Thyroid gland (tissue), 4 donors: ENCODE measurements around the gene PPP3CA. TPM values are rescaled to one million over a fixed set of nuclear protein-coding genes. Genes with fewer than 3 reads are reported as not detected.

Experiments used
- DNase-seq, 2 donors: peaks; one replicate each; pipeline ENCODE4 v3.0.0-alpha.2; 2019
- H3K27ac ChIP-seq, 3 donors: fragments of 200-600 bp; sonication (generic); 1 replicate in 2 of 3; 2 replicates in 1 of 3; pipeline ENCODE4 v1.5.1; 2016 to 2019; ENCODE audit warnings: mild to moderate bottlenecking in 1 of 3, moderate library complexity in 1 of 3
- H3K27me3 ChIP-seq: fragments of 200-600 bp; sonication (generic); one replicate; pipeline ENCODE4 v1.5.1; 2019
- H3K36me3 ChIP-seq, 2 donors: fragments of 200-600 bp; sonication (generic); one replicate each; pipeline ENCODE4 v1.5.1; 2016 to 2019
- H3K4me1 ChIP-seq, 2 donors: fragments of 200-600 bp; sonication (generic); one replicate each; pipeline ENCODE4 v1.5.1; 2017 to 2019
- H3K4me3 ChIP-seq, 3 donors: fragments of 200-600 bp; sonication (generic); replicated peaks in 1 of 3; 1 replicate in 2 of 3; 2 replicates in 1 of 3; pipeline ENCODE4 v1.5.1; 2016; ENCODE audit warnings: mild to moderate bottlenecking in 1 of 3
- H3K9me3 ChIP-seq: fragments of 200-600 bp; sonication (generic); one replicate; pipeline ENCODE4 v1.5.1; 2017
- POLR2A ChIP-seq, 2 donors: fragments of 450-650 bp; IDR thresholded peaks; one replicate each; pipeline ENCODE4 v1.6.1; 2017; ENCODE audit warnings: antibody characterized with exemption in 2 of 2, mild to moderate bottlenecking in 2 of 2, moderate library complexity in 1 of 2
- WGBS, 2 donors: methylation state at CpG; one replicate each; pipeline ENCODE4 v1.1.5; 2017; 5-methylcytosine and 5-hydroxymethylcytosine counted together
- intact Hi-C: fragments of 100-400 bp; cut with DNase I; formaldehyde crosslinking; loops from one replicate; pipeline ENCODE4 v1.15.1; 2023
- total RNA-seq, 4 donors: library from RNA; depleted of rRNA; stranded (reverse); fragments of >200 nt; gene quantifications; one replicate each; pipeline ENCODE4 v1.2.3, GENCODE V29; 2016
- TF ChIP-seq, protein P1 (sequence below), 6 experiments: fragments of 200-600 bp in 3 of 6; fragments of 450-650 bp in 3 of 6; sonication (generic) in 3 of 6; IDR thresholded peaks; one replicate each; pipeline ENCODE4 v1.5.1; 2016 to 2019; ENCODE audit warnings: antibody characterized with exemption in 6 of 6, mild to moderate bottlenecking in 2 of 6, inconsistent platforms in 1 of 6, moderate library complexity in 1 of 6

The PPP3CA gene
- total RNA-seq, 4 donors from 2014 or later = 31.6 to 45.8 (median 34.4) TPM

GRCh38 chr4:101050837-101051205 is 296.5 kb downstream of the PPP3CA start:
- DNase-seq = no peak
- H3K36me3 ChIP-seq = no peaks in the 10 kb centered on the region
- H3K9me3 ChIP-seq = no peaks in the 10 kb centered on the region
- H3K4me3 ChIP-seq = no peak overlapping the region
- H3K27ac ChIP-seq = no peak overlapping the region
- WGBS, 2 donors = 91 to 94% methylated on average over 2 of the region's 2 CpGs
- H3K4me1 ChIP-seq = no peaks in the 10 kb centered on the region
- no peak for TF ChIP-seq POLR2A (IDR thresholded peaks at IDR 0.05)
- TF ChIP-seq, protein P1, sequence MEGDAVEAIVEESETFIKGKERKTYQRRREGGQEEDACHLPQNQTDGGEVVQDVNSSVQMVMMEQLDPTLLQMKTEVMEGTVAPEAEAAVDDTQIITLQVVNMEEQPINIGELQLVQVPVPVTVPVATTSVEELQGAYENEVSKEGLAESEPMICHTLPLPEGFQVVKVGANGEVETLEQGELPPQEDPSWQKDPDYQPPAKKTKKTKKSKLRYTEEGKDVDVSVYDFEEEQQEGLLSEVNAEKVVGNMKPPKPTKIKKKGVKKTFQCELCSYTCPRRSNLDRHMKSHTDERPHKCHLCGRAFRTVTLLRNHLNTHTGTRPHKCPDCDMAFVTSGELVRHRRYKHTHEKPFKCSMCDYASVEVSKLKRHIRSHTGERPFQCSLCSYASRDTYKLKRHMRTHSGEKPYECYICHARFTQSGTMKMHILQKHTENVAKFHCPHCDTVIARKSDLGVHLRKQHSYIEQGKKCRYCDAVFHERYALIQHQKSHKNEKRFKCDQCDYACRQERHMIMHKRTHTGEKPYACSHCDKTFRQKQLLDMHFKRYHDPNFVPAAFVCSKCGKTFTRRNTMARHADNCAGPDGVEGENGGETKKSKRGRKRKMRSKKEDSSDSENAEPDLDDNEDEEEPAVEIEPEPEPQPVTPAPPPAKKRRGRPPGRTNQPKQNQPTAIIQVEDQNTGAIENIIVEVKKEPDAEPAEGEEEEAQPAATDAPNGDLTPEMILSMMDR (IDR thresholded peaks at IDR 0.05) = no peak
- intact Hi-C loops = no loop called here
- H3K27me3 ChIP-seq = no peaks in the 10 kb centered on the region

DNA sequence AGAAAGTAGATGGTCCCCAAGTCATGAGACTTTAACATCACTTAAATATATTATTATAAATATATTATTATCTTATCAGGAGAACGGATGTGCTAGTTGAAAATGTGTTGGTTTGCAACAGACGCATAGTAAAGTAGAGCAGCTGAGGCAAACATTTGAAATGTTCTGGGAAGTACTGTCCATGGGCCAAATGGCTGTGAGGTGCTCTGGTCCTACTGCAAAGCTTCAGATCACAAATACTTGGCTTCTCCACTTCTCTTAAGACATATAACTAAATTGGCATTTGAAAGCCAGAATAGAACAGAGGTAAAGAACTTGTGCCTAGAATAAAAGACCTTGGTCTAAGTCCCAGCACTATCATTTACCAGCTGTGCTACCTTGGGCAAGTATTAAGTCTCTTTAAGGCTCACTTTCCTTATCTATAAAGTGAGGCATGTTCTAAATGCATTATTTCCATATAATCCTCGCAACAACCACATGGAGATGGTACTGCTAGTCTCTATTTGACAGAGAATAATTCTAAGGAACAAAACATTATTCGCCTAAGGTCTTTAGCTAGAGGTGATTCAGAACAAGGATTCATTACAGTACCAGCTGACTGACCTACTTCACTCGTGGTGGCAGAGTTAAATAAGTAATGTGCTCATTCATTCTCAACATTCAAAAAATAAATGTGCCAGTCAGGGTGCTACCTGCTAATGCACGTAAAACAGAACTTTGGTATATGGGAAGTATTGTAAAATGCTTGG is 297.1 kb downstream of the PPP3CA start:
- TF ChIP-seq POLR2A (IDR thresholded peaks at IDR 0.05) = no peak
- TF ChIP-seq, protein P1 (IDR thresholded peaks at IDR 0.05) = no peak
- Histone ChIP-seq H3K27ac (no peak overlapping the region), H3K36me3 (no peaks in the 10 kb centered on the region), H3K9me3 (no peaks in the 10 kb centered on the region), H3K27me3 (no peaks in the 10 kb centered on the region), H3K4me3 (no peak overlapping the region), H3K4me1 (no peaks in the 10 kb centered on the region)
- DNase-seq = no peak
- intact Hi-C loops = no loop called here
- WGBS, 2 donors = 94 to 95% methylated on average over 6 of the region's 6 CpGs

- 79 to 83% methylated on average over 5 of the region's 5 CpGs for WGBS, 2 donors
- Histone ChIP-seq H3K36me3 (no peaks in the 10 kb centered on the region), H3K4me1 (no peaks in the 10 kb centered on the region), H3K4me3 (no peak overlapping the region), H3K27me3 (no peaks in the 10 kb centered on the region), H3K9me3 (no peaks in the 10 kb centered on the region), H3K27ac (no peak overlapping the region)
- no peak for TF ChIP-seq POLR2A (IDR thresholded peaks at IDR 0.05)
- TF ChIP-seq, protein P1 (IDR thresholded peaks at IDR 0.05) = no peak
- DNase-seq = no peak
- intact Hi-C loops = no loop called here
These were observed 297.8 kb downstream of the PPP3CA start for GRCh38 chr4:101049549-101050001.

DNA sequence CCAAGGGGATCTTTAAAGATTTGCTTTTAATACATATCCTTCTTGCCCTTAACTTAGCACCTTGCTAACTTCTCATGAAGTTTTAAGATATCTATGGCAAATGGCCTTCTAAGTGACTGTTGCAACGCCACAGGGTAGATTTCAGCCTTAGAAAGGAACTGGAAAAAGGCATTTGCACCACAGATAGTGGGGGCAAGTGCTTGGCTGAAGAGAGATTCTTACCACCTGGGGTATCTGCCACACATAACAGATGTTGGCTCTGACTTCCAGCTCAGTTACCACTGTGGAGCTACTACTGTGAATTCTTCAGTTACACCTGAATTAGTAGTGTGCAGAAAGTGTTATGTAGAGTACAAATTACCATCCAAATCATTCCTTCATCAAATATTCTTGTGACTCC is 302.6 kb downstream of the PPP3CA start:
- DNase-seq = no peak
- TF ChIP-seq, protein P1 (IDR thresholded peaks at IDR 0.05) = no peak
- no peak for TF ChIP-seq POLR2A (IDR thresholded peaks at IDR 0.05)
- no peak overlapping the region for H3K4me3 ChIP-seq
- H3K4me1 ChIP-seq = no peaks in the 10 kb centered on the region
- 95 to 100% methylated on average over 1 of the region's 1 CpG for WGBS, 2 donors
- H3K9me3 ChIP-seq = no peaks in the 10 kb centered on the region
- no peaks in the 10 kb centered on the region for H3K36me3 ChIP-seq
- H3K27me3 ChIP-seq = no peaks in the 10 kb centered on the region
- intact Hi-C loops = no loop called here
- H3K27ac ChIP-seq = no peak overlapping the region

- DNase-seq = no peak
- no peak for TF ChIP-seq POLR2A (IDR thresholded peaks at IDR 0.05)
- TF ChIP-seq, protein P1 (IDR thresholded peaks at IDR 0.05) = no peak
- Histone ChIP-seq H3K4me1 (no peaks in the 10 kb centered on the region), H3K27me3 (no peaks in the 10 kb centered on the region), H3K9me3 (no peaks in the 10 kb centered on the region), H3K4me3 (no peak overlapping the region), H3K27ac (no peak overlapping the region), H3K36me3 (no peaks in the 10 kb centered on the region)
- 77 to 79% methylated on average over 1 of the region's 1 CpG for WGBS, 2 donors
- intact Hi-C loops = no loop called here
These were observed 304.5 kb downstream of the PPP3CA start for GRCh38 chr4:101042847-101043246.
